Stimulated activated CD8-positive, alpha-beta memory T cell treated with anti-CD3 and anti-CD28 coated beads, Interleukin-15, amount 100 ng/mL, for 24 hours (primary cell): Measurements from ENCODE around the gene CEP135.
"Not testable (repeated sequence)": the region's sequence is repeated elsewhere in the genome, so short reads cannot be mapped to it uniquely, and the experiment has no call there.

Source experiments
- DNase-seq: peaks from one replicate; pipeline ENCODE4 v3.0.0-alpha.2; 2020; ENCODE audit warnings: low read depth

The CEP135 gene

GRCh38 chr4:55947254-55947882, 1.4 kb upstream of the CEP135 start:
- no peak for DNase-seq

- DNase-seq = no peak
Observed at GRCh38 chr4:55947912-55948725, 626 bp upstream of the CEP135 start.

DNA sequence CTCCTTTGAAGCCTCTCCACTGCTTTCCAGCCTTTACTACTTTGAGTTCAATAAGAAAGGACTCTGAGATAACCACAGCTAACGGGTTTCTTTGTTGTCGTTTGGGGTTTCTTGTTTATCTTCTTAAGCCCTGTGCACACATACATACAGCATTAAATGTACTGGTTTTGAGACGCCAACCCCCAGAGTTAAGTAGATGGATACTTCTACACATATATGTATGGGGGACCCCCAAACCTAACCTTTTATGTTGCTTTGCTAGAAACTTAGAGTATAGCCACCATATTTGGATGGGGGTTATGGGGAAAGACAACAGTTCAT, 697 bp downstream of the CEP135 start:
- DNase-seq = no peak

DNA sequence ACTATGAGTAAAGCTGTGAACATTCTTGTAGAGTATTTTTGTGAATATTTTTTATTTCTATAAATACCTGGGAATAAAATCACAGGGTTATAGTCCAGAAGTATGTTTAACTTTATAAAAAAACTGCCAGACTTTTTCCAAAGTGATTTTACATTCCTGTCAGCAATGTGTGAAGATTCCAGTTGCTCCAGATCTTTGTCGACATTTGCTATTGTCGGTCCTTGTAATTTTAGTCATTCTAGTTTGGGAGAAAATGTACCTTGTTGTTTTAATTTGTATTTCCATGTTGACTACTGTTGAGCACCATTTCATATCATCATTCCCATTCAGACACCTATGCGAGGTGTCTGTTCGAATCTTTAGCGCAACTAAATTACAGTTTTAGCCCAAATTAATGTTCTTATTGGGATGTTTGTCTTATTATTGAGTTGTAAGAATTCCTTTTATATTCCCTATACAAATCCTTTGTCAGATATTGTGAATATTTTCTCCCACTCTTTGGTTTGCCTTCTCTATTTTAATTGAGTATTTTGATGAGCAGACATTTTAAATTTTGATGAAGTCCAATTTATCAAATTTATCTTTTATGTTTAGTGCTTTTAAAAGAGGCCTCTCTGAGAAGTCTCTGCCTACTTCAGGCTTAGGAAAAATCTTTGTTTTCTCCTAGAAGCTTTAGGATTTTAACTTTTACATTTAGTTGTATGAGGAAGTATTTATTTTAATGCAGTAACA, 2.6 kb downstream of the CEP135 start:
- no peak for DNase-seq

DNA sequence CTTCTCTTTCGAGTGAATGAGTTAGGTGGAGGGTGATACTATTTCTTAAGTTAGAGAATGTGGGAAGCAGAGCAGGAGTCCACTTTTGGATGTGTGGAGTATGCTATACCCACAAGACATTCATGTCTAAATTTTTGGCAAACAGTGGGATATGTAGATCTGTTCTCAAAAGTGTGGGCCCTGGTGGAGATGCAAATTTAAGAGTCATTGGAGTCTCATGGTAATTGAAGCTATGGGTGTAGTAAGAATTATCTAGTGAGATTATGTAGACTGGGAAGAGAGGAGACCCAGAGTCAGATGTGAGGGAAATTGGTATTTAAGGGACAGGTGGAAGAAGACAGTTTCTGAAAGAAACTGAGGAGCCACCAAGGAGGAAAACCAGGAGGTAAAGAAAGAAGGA, 7.0 kb downstream of the CEP135 start:
- no peak for DNase-seq

DNA sequence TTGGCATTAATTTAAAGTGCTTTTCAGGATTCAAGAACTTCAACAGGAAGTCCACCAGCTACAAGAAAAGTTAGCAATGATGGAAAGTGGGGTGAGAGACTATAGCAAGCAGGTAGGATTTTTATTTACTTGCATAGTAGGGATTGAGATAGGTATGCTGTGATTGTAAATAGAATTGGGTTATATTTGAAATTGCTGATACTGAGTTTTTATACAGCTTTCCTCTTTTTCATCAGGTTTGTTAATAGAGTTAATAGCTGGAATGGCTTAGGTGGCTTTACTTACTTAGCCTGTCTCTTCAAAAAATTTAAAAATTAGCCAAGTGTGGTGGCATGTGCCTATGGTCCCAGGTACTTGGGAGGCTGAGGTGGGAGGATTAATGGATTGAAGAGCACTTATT, 10.9 kb downstream of the CEP135 start:
- no peak for DNase-seq

- DNase-seq = no peak
Observed at GRCh38 chr4:55964046-55964445, 15.3 kb downstream of the CEP135 start.

DNA sequence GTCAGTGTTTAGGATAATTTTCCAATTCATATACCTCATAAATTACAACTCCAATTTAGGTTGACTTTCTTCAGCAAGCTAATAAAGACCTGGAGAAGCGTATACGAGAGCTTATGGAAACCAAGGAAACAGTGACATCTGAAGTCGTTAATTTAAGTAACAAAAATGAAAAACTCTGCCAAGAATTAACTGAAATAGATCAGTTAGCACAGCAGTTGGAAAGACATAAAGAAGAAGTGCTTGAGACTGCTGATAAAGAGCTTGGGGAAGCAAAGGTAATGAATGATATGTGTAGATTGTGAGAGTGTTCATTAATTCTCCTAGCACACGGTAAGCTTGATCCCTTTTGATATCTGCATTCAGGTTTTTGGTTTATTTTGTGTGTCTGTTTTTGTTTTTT, 16.8 kb downstream of the CEP135 start:
- DNase-seq = no peak

- DNase-seq = not testable (repeated sequence)
Observed at GRCh38 chr4:55966324-55966723, 17.6 kb downstream of the CEP135 start.

GRCh38 chr4:55967376-55967775, 18.6 kb downstream of the CEP135 start:
- DNase-seq = no peak

- DNase-seq = no peak
Observed at GRCh38 chr4:55973650-55974049, 24.9 kb downstream of the CEP135 start.

- DNase-seq = no peak
Observed at GRCh38 chr4:55977811-55978210, 29.1 kb downstream of the CEP135 start.

DNA sequence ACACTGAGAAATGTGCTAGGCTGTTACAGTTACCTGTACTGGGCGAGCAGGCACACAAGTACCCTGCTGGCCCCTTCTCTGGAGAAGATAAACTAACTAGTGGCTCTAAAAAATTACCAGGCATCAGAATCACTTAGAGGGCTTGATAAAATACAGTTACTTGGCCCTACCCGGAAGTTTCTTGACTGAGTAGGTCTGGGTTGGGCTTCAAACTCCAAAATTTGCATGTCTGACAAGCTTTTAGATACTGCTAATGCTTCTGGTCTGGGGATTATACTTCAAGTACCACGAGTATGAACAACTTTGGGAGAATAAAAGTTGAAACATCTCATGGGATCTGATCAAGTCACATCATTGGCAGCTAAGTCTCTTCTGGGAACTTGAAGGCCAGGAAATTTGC, 30.8 kb downstream of the CEP135 start:
- no peak for DNase-seq

DNA sequence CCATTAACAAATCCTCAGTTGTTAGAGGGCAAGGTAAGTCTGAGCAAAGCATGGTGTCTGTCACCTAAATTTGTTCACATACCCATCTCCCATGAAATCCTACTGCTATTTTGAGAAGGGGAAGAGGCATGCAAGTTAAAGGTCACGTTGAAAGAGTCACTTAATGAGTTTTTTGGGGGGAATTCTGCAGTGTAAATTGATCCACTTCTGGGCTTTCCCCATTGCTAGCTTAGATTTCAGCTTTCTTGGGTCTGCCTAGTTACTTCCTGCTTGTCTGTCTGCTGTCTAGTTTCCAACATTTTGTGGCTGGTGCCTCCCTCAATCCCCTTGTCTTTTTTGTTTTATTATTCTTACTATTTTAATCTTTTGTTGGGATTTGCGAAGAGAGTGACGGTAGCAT, 32.0 kb downstream of the CEP135 start:
- no peak for DNase-seq

GRCh38 chr4:55982976-55983375, 34.2 kb downstream of the CEP135 start:
- no peak for DNase-seq

- DNase-seq = no peak
Observed at GRCh38 chr4:55989766-55990165, 41.0 kb downstream of the CEP135 start.

DNA sequence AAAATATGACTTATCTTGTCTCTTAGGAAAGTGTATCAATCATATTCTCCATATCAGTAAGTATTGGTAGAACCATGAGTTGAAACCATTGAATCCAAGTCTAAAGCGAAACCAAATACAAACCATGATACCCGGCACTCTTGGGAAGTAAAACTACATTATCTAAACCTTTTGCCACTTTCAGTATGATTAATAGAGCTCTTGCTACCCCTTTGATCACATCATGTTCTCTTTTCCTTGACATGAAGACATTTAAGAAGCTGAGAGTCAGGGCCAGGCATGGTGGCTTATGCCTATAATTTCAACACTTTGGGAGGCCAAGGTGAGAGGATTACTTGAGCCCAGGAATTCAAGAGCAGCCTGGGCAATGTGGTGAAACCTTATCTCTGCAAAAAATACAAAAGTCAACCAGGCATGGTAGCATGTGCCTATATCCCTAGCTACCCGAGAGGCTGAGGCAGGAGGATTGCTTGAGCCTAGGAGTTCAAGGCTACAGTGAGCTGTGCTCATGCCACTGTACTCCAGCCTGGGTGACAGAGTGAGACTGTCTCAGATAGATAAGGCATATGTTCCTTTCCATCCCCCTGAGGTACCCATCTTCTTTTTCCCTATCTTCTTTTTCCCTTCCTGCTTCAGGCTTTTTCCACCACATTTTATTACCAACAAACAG, 45.4 kb downstream of the CEP135 start:
- DNase-seq = no peak

DNA sequence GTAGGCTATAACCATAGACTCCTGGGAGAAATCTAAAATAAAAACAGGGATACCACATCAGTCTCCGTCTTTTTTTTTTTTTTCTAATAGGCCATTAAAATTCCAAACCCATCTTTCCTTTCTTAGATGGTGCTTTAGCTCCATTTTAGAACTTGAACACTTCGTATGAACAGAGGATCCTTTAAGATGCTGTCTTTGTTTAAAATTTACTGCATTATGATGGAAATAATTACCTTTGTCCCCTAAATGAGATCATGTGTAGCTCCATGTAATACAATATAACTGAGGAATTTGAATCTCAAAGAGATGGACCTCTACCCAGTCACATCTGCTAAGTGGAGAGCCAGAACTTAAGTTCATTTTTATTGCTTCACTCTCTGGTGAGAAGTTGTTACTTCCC, 47.9 kb downstream of the CEP135 start:
- no peak for DNase-seq

- no peak for DNase-seq
Observed at GRCh38 chr4:56003606-56004005, 54.9 kb downstream of the CEP135 start.

DNA sequence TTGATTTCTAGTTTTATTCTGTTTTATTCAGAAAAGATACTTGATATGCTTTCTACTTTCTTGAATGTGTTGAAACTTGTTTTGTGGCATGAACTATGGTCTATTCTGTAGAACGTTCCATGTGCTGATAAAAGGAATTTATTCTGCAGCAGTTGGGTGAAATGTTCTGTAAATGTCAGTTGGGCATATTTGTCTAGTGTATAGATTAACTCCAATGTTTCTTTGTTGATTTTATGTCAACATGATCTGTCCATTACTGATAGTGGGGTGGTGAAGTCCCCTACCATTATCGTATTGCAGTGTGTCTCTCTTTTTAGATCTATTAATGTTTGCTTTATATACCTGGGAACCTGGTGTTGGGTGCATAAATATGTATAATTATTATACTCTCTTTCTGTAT, 55.5 kb downstream of the CEP135 start:
- no peak for DNase-seq

DNA sequence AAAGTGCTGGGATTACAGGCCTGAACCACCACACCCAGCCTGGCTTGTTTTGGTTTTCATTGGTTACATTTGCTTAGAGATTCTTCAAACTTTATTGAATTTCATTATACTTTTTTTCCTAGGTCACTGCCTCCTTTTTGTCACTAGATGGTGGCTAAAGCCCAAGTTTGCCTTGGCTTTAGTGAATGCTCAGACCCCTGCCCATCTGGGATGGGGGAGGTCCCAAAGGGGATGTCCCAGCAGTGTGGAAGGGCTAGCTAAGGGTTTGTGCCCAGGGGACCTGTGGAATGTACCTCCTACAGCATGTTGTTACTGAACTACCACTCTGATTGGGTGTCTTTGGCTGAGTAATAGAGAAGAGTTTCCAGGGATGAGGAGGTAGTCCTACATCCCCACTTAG, 58.4 kb downstream of the CEP135 start:
- no peak for DNase-seq

- no peak for DNase-seq
Observed at GRCh38 chr4:56008206-56008605, 59.5 kb downstream of the CEP135 start.

- DNase-seq = no peak
Observed at GRCh38 chr4:56026596-56026995, 77.9 kb downstream of the CEP135 start.
